Osteoblast (primary cell): ENCODE results near the gene EML2. TPM values are rescaled to one million over a fixed set of nuclear protein-coding genes. Genes with fewer than 3 reads are reported as not detected.

Experiments
- DNase-seq: peaks from one replicate; pipeline ENCODE4 v3.0.0; 2011; ENCODE audit warnings: low spot score, mixed read lengths; ENCODE audit not compliant: insufficient read length; ENCODE audit errors: missing footprints
- H2AFZ ChIP-seq: 2 replicates; pipeline ENCODE4 v1.6.0; 2011; ENCODE audit warnings: mild to moderate bottlenecking, low read length
- H3K27ac ChIP-seq: 2 replicates; pipeline ENCODE4 v1.5.1; 2011; ENCODE audit warnings: mild to moderate bottlenecking, low read depth, low read length, moderate library complexity
- H3K27me3 ChIP-seq: 2 replicates; pipeline ENCODE4 v1.6.0; 2012; ENCODE audit warnings: mild to moderate bottlenecking, control low read depth, inconsistent platforms, low read length, moderate library complexity; ENCODE audit not compliant: insufficient read depth
- H3K36me3 ChIP-seq: 2 replicates; pipeline ENCODE4 v1.5.1; 2011; ENCODE audit warnings: mild to moderate bottlenecking, low read length, control low read depth, moderate library complexity; ENCODE audit not compliant: insufficient read depth
- H3K4me1 ChIP-seq: 2 replicates; pipeline ENCODE4 v1.5.1; 2011; ENCODE audit warnings: mild to moderate bottlenecking, low read length, control low read depth, moderate library complexity; ENCODE audit not compliant: insufficient read depth
- H3K4me2 ChIP-seq: 2 replicates; pipeline ENCODE4 v1.6.0; 2011; ENCODE audit warnings: mild to moderate bottlenecking, low read length; ENCODE audit not compliant: insufficient read depth
- H3K4me3 ChIP-seq: fragments of 200-600 bp; sonication (generic); 3 replicates; pipeline ENCODE4 v1.5.1; 2012; ENCODE audit warnings: mild to moderate bottlenecking, low read length, inconsistent platforms; ENCODE audit not compliant: insufficient read depth
- H3K79me2 ChIP-seq: 2 replicates; pipeline ENCODE4 v1.6.0; 2012; ENCODE audit warnings: mild to moderate bottlenecking, low read length, control low read depth, inconsistent platforms; ENCODE audit not compliant: insufficient read depth
- H3K9me3 ChIP-seq: 2 replicates; pipeline ENCODE4 v1.5.1; 2011; ENCODE audit warnings: low read depth, low read length, control low read depth
- H4K20me1 ChIP-seq: 2 replicates; pipeline ENCODE4 v1.6.0; 2012; ENCODE audit warnings: mild to moderate bottlenecking, low read length, control low read depth; ENCODE audit not compliant: insufficient read depth
- CTCF ChIP-seq: IDR thresholded peaks from 2 replicates; pipeline ENCODE4 v1.5.1; 2011; ENCODE audit warnings: mild to moderate bottlenecking, low read depth, low read length, moderate library complexity; ENCODE audit errors: extremely low read depth
- total RNA-seq: library from RNA; depleted of rRNA; stranded (reverse); fragments of >200 nt; gene quantifications from 2 replicates; pipeline ENCODE4 v1.2.3, GENCODE V29; 2012

EML2 gene
- total RNA-seq, 1 donor = 10.1 TPM

- peak overlapping the region; percentile 68 for H3K4me3 ChIP-seq
- no peaks in the 10 kb centered on the region for H3K9me3 ChIP-seq
- no peaks in the 10 kb centered on the region for H3K36me3 ChIP-seq
- peak overlapping the region; percentile 75 for H3K4me2 ChIP-seq
- DNase-seq = no peak
- no peaks in the 10 kb centered on the region for H3K27me3 ChIP-seq
- H2AFZ ChIP-seq = peak overlapping the region; percentile 91
- H3K4me1 ChIP-seq = peaks cover 14% of the 10 kb centered on the region
- TF ChIP-seq CTCF = no peak
- H3K79me2 ChIP-seq = no peaks in the 10 kb centered on the region
- no peak overlapping the region for H3K27ac ChIP-seq
- no peaks in the 10 kb centered on the region for H4K20me1 ChIP-seq
These were observed 7.1 kb upstream of the EML2 start for GRCh38 chr19:45646345-45646698.

GRCh38 chr19:45645631-45646344, 6.6 kb upstream of the EML2 start:
- Histone ChIP-seq H3K4me3 (peak overlapping the region; percentile 68), H3K4me1 (peaks cover 17% of the 10 kb centered on the region), H3K4me2 (peak overlapping the region; percentile 75), H4K20me1 (no peaks in the 10 kb centered on the region), H2AFZ (peak overlapping the region; percentile 91), H3K79me2 (no peaks in the 10 kb centered on the region), H3K36me3 (no peaks in the 10 kb centered on the region), H3K27me3 (no peaks in the 10 kb centered on the region), H3K27ac (no peak overlapping the region), H3K9me3 (no peaks in the 10 kb centered on the region)
- TF ChIP-seq CTCF = no peak
- peak; percentile 100 for DNase-seq

- no peaks in the 10 kb centered on the region for H3K9me3 ChIP-seq
- peak overlapping the region; percentile 75 for H3K4me2 ChIP-seq
These were observed 6.0 kb upstream of the EML2 start for GRCh38 chr19:45645068-45645630.

More at GRCh38 chr19:45645068-45645630, 6.0 kb upstream of the EML2 start:
- H3K79me2 ChIP-seq = no peaks in the 10 kb centered on the region
- H3K27ac ChIP-seq = no peak overlapping the region
- no peaks in the 10 kb centered on the region for H3K36me3 ChIP-seq
- TF ChIP-seq CTCF = no peak
- H3K4me3 ChIP-seq = peak overlapping the region; percentile 68
- no peaks in the 10 kb centered on the region for H4K20me1 ChIP-seq
- no peak for DNase-seq
- H3K4me1 ChIP-seq = peaks cover 17% of the 10 kb centered on the region
- no peaks in the 10 kb centered on the region for H3K27me3 ChIP-seq
- H2AFZ ChIP-seq = peak overlapping the region; percentile 91
